Neural progenitor cell (in vitro differentiated cells): ENCODE results near the gene NDST1. TPM values are rescaled to one million over a fixed set of nuclear protein-coding genes. Genes with fewer than 3 reads are reported as not detected.
A peak's percentile ranks its signal among the peaks of the same experiment; 100 is the strongest.

ENCODE experiments used
- DNase-seq: peaks from one replicate; pipeline ENCODE4 v3.0.0-alpha.2; 2016; ENCODE audit warnings: low spot score
- H2AFZ ChIP-seq: fragments of 200-600 bp; sonication (generic); replicated peaks from 2 replicates; pipeline ENCODE4 v1.6.1; 2016; ENCODE audit warnings: antibody characterized with exemption
- H3F3A ChIP-seq: fragments of 200-600 bp; sonication (generic); 2 replicates; pipeline ENCODE4 v1.6.1; 2016; ENCODE audit warnings: antibody characterized with exemption, low read depth
- H3K27ac ChIP-seq: fragments of 200-600 bp; sonication (generic); 2 replicates; pipeline ENCODE4 v1.5.1; 2016; ENCODE audit warnings: mild to moderate bottlenecking
- H3K27me3 ChIP-seq: fragments of 200-600 bp; sonication (generic); 2 replicates; pipeline ENCODE4 v1.6.1; 2016; ENCODE audit warnings: mild to moderate bottlenecking, moderate library complexity
- H3K36me3 ChIP-seq: fragments of 200-600 bp; sonication (generic); 2 replicates; pipeline ENCODE4 v1.5.1; 2016
- H3K4me1 ChIP-seq: fragments of 200-600 bp; sonication (generic); 2 replicates; pipeline ENCODE4 v1.6.1; 2016; ENCODE audit warnings: mixed run types
- H3K4me2 ChIP-seq: fragments of 200-600 bp; sonication (generic); 2 replicates; pipeline ENCODE4 v1.6.1; 2016
- H3K4me3 ChIP-seq: fragments of 200-600 bp; sonication (generic); 2 replicates; pipeline ENCODE4 v1.5.1; 2016
- H3K79me2 ChIP-seq: fragments of 200-600 bp; sonication (generic); 2 replicates; pipeline ENCODE4 v1.6.1; 2016; ENCODE audit warnings: low read depth
- H3K9ac ChIP-seq: fragments of 200-600 bp; sonication (generic); 2 replicates; pipeline ENCODE4 v1.6.1; 2016
- H3K9me3 ChIP-seq: fragments of 200-600 bp; sonication (generic); 2 replicates; pipeline ENCODE4 v1.5.1; 2016; ENCODE audit warnings: low read depth
- H4K20me1 ChIP-seq: fragments of 200-600 bp; sonication (generic); 2 replicates; pipeline ENCODE4 v1.6.1; 2016; ENCODE audit warnings: low read depth
- H3K27ac Mint-ChIP-seq: 3 replicates; pipeline ENCODE4 v1.8.0; 2021; ENCODE audit warnings: mixed read lengths
- H3K27me3 Mint-ChIP-seq: 2 replicates; pipeline ENCODE4 v1.8.0; 2022; ENCODE audit warnings: low read depth, mild to moderate bottlenecking, inconsistent platforms, moderate library complexity, mixed read lengths; ENCODE audit not compliant: insufficient read depth
- H3K36me3 Mint-ChIP-seq: 3 replicates; pipeline ENCODE4 v1.8.0; 2021; ENCODE audit warnings: mixed read lengths
- H3K4me1 Mint-ChIP-seq: 3 replicates; pipeline ENCODE4 v1.8.0; 2021; ENCODE audit warnings: mixed read lengths
- H3K4me3 Mint-ChIP-seq: 3 replicates; pipeline ENCODE4 v1.8.0; 2021; ENCODE audit warnings: mild to moderate bottlenecking, moderate library complexity, mixed read lengths
- H3K9me3 Mint-ChIP-seq: 3 replicates; pipeline ENCODE4 v1.8.0; 2020; ENCODE audit warnings: mixed read lengths
- CTCF ChIP-seq: fragments of 200-600 bp; sonication (generic); IDR thresholded peaks from 2 replicates; pipeline ENCODE4 v1.5.1; 2017; ENCODE audit warnings: antibody characterized with exemption, mild to moderate bottlenecking
- EZH2 ChIP-seq: fragments of 200-600 bp; sonication (generic); IDR thresholded peaks from 2 replicates; pipeline ENCODE4 v1.6.1; 2017; ENCODE audit warnings: antibody characterized with exemption, mild to moderate bottlenecking, moderate library complexity
- EZH2phosphoT487 ChIP-seq: fragments of 200-600 bp; sonication (generic); IDR thresholded peaks from 2 replicates; pipeline ENCODE4 v1.6.1; 2017; ENCODE audit warnings: antibody characterized with exemption
- total RNA-seq: library from RNA; depleted of rRNA; stranded (reverse); fragments of >200 nt; gene quantifications from 2 replicates; pipeline ENCODE4 v1.2.3, GENCODE V29; 2015; ENCODE audit warnings: low replicate concordance

NDST1 gene
- total RNA-seq, 1 donor from 2014 or later = 22.9 TPM

GRCh38 chr5:150521522-150521817 lies 13.5 kb downstream of the NDST1 start:
- Histone ChIP-seq H3K36me3 (no peaks in the 10 kb centered on the region), H3K4me2 (no peak overlapping the region), H3K79me2 (peaks cover 72% of the 10 kb centered on the region), H3K9me3 (no peaks in the 10 kb centered on the region), H3K27me3 (no peaks in the 10 kb centered on the region), H3F3A (peaks cover 30% of the 10 kb centered on the region), H3K27ac (no peak overlapping the region), H4K20me1 (peaks cover 69% of the 10 kb centered on the region), H2AFZ (no peak overlapping the region), H3K9ac (no peak overlapping the region), H3K4me3 (no peak overlapping the region), H3K4me1 (peaks cover 27% of the 10 kb centered on the region)
- H3K4me3 Mint-ChIP-seq = no peak overlapping the region
- TF ChIP-seq EZH2phosphoT487 = no peak
- peaks cover 2% of the 10 kb centered on the region for H3K27me3 Mint-ChIP-seq
- H3K4me1 Mint-ChIP-seq = peaks cover 50% of the 10 kb centered on the region
- no peak for DNase-seq
- H3K27ac Mint-ChIP-seq = no peak overlapping the region
- H3K9me3 Mint-ChIP-seq = no peaks in the 10 kb centered on the region
- H3K36me3 Mint-ChIP-seq = peaks cover 8% of the 10 kb centered on the region

GRCh38 chr5:150521939-150522503 lies 14.1 kb downstream of the NDST1 start:
- H3K79me2 ChIP-seq = peaks cover 72% of the 10 kb centered on the region
- H2AFZ ChIP-seq = no peak overlapping the region
- H3K27me3 ChIP-seq = no peaks in the 10 kb centered on the region
- Mint-ChIP-seq H3K4me1 (peaks cover 53% of the 10 kb centered on the region), H3K27me3 (peaks cover 2% of the 10 kb centered on the region), H3K4me3 (no peak overlapping the region), H3K27ac (no peak overlapping the region), H3K36me3 (peaks cover 8% of the 10 kb centered on the region), H3K9me3 (no peaks in the 10 kb centered on the region)
- no peaks in the 10 kb centered on the region for H3K9me3 ChIP-seq
- TF ChIP-seq EZH2 (no peak), EZH2phosphoT487 (no peak), CTCF (no peak)
- DNase-seq = no peak
- H3K36me3 ChIP-seq = no peaks in the 10 kb centered on the region
- H3F3A ChIP-seq = peaks cover 30% of the 10 kb centered on the region
- no peak overlapping the region for H3K4me3 ChIP-seq
- H3K9ac ChIP-seq = no peak overlapping the region
- H3K27ac ChIP-seq = peak overlapping the region; percentile 50
- no peak overlapping the region for H3K4me2 ChIP-seq
- H4K20me1 ChIP-seq = peaks cover 73% of the 10 kb centered on the region
- H3K4me1 ChIP-seq = peaks cover 27% of the 10 kb centered on the region

- H3K27ac Mint-ChIP-seq = peak overlapping the region; percentile 5
- peak overlapping the region; percentile 57 for H3K4me3 Mint-ChIP-seq
- H3K9me3 Mint-ChIP-seq = no peaks in the 10 kb centered on the region
Observed at GRCh38 chr5:150522504-150523414, 14.8 kb downstream of the NDST1 start.

More at GRCh38 chr5:150522504-150523414, 14.8 kb downstream of the NDST1 start:
- Mint-ChIP-seq H3K36me3 (peaks cover 11% of the 10 kb centered on the region), H3K4me1 (peaks cover 52% of the 10 kb centered on the region), H3K27me3 (peaks cover 2% of the 10 kb centered on the region)
- TF ChIP-seq EZH2 (no peak), EZH2phosphoT487 (no peak), CTCF (no peak)
- Histone ChIP-seq H3K27me3 (no peaks in the 10 kb centered on the region), H3K9ac (no peak overlapping the region), H3K36me3 (no peaks in the 10 kb centered on the region), H3K4me3 (no peak overlapping the region), H3K9me3 (no peaks in the 10 kb centered on the region), H3K79me2 (peaks cover 67% of the 10 kb centered on the region), H2AFZ (no peak overlapping the region), H4K20me1 (peaks cover 67% of the 10 kb centered on the region), H3K4me2 (no peak overlapping the region), H3K4me1 (peaks cover 27% of the 10 kb centered on the region), H3K27ac (peak overlapping the region; percentile 50), H3F3A (peaks cover 30% of the 10 kb centered on the region)
- no peak for DNase-seq
